Measurements from ENCODE around the gene GGA1. TPM values are rescaled to one million over a fixed set of nuclear protein-coding genes. Genes with fewer than 3 reads are reported as not detected.

The GGA1 gene, protein sequence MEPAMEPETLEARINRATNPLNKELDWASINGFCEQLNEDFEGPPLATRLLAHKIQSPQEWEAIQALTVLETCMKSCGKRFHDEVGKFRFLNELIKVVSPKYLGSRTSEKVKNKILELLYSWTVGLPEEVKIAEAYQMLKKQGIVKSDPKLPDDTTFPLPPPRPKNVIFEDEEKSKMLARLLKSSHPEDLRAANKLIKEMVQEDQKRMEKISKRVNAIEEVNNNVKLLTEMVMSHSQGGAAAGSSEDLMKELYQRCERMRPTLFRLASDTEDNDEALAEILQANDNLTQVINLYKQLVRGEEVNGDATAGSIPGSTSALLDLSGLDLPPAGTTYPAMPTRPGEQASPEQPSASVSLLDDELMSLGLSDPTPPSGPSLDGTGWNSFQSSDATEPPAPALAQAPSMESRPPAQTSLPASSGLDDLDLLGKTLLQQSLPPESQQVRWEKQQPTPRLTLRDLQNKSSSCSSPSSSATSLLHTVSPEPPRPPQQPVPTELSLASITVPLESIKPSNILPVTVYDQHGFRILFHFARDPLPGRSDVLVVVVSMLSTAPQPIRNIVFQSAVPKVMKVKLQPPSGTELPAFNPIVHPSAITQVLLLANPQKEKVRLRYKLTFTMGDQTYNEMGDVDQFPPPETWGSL
- total RNA-seq, result 27.5 and 30.8 TPM in 2 replicates

DNA sequence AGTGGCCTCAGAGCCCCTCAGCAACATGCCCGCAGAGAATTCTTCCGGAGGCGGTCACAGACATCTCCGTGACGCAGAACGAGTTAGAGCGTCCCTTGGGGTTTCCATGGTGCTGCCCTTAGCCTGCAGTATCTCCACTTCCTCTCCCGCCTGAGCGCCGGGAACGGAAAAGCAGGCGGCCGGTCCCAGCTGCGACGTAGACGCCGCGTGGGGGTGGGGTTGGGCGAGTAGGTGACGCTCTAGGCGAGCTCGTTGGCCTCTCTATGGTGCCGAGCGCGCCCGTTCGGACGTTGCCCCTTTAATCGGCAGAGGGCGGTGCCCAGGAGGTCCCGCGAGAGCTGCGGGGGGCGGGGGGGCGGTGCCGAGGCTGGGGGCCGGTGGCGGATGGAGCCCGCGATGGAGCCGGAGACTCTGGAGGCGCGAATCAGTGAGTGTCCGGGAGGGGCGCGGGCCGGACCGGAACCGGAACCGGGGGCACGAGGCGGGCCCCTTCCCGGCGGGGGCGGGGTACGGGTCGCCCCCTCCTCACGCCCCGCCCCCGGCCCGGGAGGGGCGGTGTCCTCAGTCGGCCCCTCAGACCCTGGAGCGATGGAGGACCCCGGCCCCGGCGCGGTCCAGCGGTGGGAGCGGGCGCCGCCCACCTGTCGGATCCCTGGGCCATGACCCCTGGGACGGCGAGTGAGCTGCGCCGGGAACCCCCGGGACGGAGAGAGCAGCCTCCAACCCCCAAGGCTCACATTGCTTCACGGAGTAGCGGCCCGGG is at the start of gene GGA1:
Gene GGA1 (plus strand): TSS at position 358 of the 763 bp plus-strand sequence. CDS start 27 bp downstream, at position 385.

DNA sequence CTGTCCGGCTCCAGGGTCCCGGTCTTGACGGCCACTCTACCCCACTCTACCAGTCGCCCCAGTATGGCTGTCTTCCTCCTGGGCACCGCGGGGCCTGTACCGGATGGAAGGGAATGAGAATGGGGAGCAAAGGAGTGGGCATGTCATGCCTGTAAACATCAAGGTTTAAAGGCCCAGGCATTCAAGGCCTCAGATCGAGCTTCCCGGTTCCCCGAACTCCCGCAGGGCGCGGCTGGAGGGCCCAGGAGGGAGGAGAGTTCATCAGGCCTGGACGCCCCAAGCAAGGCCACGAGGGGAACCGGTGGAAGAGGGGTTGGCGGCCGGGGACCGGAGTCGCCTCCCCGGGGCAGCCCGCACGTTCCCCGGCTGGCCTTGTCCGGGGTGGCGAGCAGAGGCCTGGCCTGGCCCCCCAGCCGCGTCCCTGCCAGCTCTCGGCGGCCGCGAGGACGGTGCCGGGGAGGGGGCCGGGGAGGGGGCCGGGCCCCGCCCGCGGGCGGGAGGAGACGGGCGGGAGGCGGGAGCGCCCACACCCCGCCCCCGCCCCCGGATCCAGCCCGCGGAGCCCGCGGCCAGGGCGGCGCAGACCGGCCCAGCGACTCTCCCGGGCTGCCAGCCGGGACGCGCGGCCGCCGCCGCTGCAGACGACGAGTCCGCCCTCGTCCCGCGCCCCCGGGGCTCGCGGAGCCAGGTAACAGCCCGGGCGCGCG is 48.6 kb upstream of the GGA1 start, which contains the start of gene CDC42EP1:
Gene CDC42EP1 (plus strand): TSS at position 580 of the 707 bp plus-strand sequence. CDS start 5,870 bp downstream, outside the sequence.

DNA sequence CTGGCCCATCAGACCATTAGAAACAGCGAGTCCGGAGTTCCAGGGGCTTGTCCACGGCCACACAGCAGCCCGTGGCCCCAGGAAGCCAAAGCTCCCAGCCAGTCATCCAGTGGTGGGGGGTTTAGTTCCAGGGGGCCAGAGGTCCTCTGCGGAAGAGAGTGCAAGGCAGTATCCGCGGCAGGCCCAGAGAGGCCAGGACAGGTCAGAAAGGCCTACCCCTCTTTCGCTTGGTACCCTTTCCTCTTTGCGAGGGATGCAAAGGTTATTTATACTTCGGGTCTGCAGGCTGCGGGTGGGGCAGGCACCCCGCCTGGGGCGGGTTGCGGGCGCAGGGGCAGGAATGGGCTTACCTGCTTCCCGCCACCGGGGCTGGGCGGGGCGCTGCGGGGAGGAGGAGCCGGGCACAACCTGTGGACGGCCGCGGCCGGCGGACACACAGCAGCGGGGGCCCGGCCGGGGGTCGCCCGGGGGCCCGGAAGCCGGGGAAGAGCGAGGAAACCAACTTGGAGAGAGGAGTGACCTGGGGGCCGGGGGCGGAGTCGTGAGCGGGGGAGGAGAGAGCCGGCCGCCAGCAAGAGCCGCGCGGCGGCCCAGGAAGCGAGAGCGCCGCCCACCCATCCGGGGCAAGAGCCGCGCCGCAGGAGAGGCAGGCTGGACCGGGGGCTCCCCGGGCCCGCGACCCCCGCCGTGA is 30.6 kb downstream of the GGA1 start, which contains the start of gene SH3BP1:
Gene SH3BP1 (plus strand): TSS at position 600 of the 691 bp plus-strand sequence. CDS start 119 bp downstream, outside the sequence.

DNA sequence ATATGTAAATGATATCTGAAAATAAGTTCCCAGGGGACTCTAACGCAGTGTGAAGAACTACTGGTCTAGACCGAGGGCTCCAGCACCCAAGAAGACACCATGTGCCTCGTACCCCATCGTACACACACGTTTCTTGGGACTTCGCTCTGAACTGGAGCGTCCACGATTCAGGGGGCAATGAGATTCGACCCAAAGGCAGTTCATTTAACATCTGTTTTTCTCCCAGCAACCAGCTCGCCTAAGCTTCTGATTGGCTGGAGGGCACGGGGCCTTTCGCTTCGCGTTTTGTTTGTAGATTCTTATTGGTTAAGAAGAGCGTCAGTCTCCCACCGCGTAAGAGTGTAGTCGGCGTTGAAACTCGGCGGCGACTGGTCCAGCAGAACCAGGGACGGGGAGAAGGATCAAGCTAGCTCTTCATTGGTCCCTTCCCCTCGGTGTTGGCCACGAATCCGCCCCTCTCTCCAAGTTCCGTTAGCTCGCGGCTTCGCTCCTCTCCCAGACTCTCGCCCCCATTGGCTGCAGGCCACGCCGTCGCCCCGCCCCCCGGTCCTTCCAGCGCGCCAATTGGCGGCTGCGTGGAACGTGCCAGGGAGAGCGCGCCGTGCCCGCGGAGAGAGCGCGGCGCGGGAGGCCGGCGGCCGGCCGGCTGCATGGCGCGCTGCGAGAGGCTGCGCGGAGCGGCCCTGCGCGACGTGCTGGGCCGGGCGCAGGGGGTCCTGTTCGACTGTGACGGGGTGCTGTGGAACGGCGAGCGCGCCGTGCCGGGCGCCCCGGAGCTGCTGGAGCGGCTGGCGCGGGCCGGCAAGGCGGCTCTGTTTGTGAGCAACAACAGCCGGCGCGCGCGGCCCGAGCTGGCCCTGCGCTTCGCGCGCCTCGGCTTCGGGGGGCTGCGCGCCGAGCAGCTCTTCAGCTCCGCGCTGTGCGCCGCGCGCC is 49.8 kb downstream of the GGA1 start, which contains the start of gene PDXP:
Gene PDXP (plus strand): TSS at position 591 of the 933 bp plus-strand sequence. CDS start 60 bp downstream, at position 651.

DNA sequence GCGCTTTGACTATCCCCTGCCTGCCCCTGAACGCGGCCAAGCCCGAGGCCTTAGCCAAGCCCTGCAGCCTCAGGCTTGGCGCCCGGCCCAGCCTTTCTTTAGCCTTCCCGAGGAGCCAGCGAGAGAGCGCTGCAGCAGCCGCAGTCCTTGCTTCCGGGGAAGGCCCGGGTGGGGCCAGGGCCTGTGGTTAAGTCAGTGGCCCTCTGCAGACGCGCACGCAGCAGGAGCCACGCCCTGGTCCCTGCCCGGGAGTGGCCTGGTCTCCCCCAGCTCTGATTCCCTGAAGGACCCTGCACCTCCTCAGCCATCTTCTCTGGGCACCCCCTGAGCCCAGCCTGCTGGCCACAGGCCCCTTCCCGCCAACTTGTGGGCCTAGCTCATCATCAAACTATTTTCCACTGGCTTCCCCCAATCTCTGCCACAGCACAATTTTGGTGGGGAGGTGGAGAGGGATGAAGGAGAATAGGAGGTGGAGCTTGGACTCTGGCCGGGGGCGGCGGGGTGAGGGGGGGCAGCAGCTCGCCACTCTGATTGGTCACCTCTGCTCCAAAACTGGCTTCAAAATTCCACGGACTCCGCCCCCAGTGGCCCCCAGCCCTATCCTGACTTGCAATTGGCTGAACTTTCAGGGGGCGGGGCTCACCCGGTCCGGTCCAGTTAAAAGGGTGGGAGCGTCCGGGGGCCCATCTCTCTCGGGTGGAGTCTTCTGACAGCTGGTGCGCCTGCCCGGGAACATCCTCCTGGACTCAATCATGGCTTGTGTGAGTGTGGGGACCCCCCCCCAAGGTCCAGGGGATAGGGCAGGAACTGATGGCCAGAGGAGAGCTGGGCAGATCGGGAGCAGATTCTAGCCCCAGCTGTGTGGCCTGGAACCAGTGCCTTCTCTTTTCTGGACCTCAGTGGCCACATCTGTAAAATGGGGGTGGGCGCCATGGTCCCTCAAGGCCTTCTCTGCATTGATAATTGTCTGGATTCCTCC is 66.6 kb downstream of the GGA1 start, which contains the start of gene LGALS1:
Gene LGALS1 (plus strand): TSS at position 686 of the 979 bp plus-strand sequence. CDS start 67 bp downstream, at position 753.

Other genes starting within 250 kb of the GGA1 start
- 0.23 and 0.60 TPM in 2 replicates for gene ELFN2, start 181.4 kb upstream of the GGA1 start, total RNA-seq
- not detected in 2 replicates for gene MFNG, start 122.5 kb upstream of the GGA1 start, total RNA-seq
- gene CARD10, start 89.4 kb upstream of the GGA1 start, total RNA-seq, result 5.6 and 9.1 TPM in 2 replicates
- gene CDC42EP1, start 48.4 kb upstream of the GGA1 start, total RNA-seq, result 118 and 169 TPM in 2 replicates
- 0.58 TPM in 1 of 2 replicates, not detected in the other for gene LGALS2, start 28.7 kb upstream of the GGA1 start, total RNA-seq
- 16.1 and 18.7 TPM in 2 replicates for gene SH3BP1, start 30.8 kb downstream of the GGA1 start, total RNA-seq
- 12.9 and 17.4 TPM in 2 replicates for gene PDXP, start 49.9 kb downstream of the GGA1 start, total RNA-seq
- 4,461 and 4,473 TPM in 2 replicates for gene LGALS1, start 66.8 kb downstream of the GGA1 start, total RNA-seq
- gene NOL12, start 77.5 kb downstream of the GGA1 start, total RNA-seq, result 8.6 and 14.6 TPM in 2 replicates
- gene TRIOBP, start 88.2 kb downstream of the GGA1 start, total RNA-seq, result 157 and 214 TPM in 2 replicates
- 32.4 and 40.8 TPM in 2 replicates for gene GCAT, start 199.1 kb downstream of the GGA1 start, total RNA-seq
- gene GALR3, start 214.5 kb downstream of the GGA1 start, total RNA-seq, result not detected in 2 replicates
- gene ANKRD54, start 235.5 kb downstream of the GGA1 start, total RNA-seq, result 26.5 and 30.0 TPM in 2 replicates
- gene EIF3L, start 240.6 kb downstream of the GGA1 start, total RNA-seq, result 447 and 612 TPM in 2 replicates